B cell (primary cell): Measurements from ENCODE around the gene DLG3. TPM values are rescaled to one million over a fixed set of nuclear protein-coding genes. Genes with fewer than 3 reads are reported as not detected.

Experiments
- ATAC-seq: fragments of 200-7000 bp; cut with Tn5 transposase; one replicate; pipeline ENCODE4 v1.10.0; 2021; ENCODE audit warnings: low read depth, mild to moderate bottlenecking, moderate number of reproducible peaks, moderate library complexity
- CTCF ChIA-PET: fragments of 350-600 bp; sonication (Branson Sonifier 250); formaldehyde crosslinking; loops from one replicate; lab custom pipeline; 2021; ENCODE audit warnings: antibody characterized with exemption, inconsistent platforms; lab: Charles Lee
- POLR2A ChIA-PET: fragments of 350-600 bp; sonication (Branson Sonifier 250); formaldehyde crosslinking; loops from one replicate; lab custom pipeline; 2021; ENCODE audit warnings: antibody characterized with exemption; lab: Charles Lee
- DNase-seq: peaks from one replicate; pipeline ENCODE4 v3.0.0; 2013
- H2AFZ ChIP-seq: 2 replicates; pipeline ENCODE4 v1.6.1; 2012; ENCODE audit warnings: mild to moderate bottlenecking, low read depth, low read length; ENCODE audit not compliant: insufficient read depth, poor library complexity, severe bottlenecking
- H3K27ac ChIP-seq, 2 donors: 1 replicate in 1 of 2; 2 replicates in 1 of 2; pipeline ENCODE4 v1.5.1; 2012 to 2013; ENCODE audit warnings: low read length in 2 of 2, mild to moderate bottlenecking in 2 of 2, moderate library complexity in 1 of 2
- H3K27me3 ChIP-seq, 4 experiments: fragments of 200-600 bp in 1 of 4; sonication (generic) in 1 of 4; replicated peaks in 1 of 4; 1 replicate in 2 of 4; 2 replicates in 2 of 4; pipeline versions ENCODE4 v1.6.1 to v1.7.0; 2013 to 2016; ENCODE audit warnings: low read length in 3 of 4, mild to moderate bottlenecking in 2 of 4, mixed read lengths in 1 of 4, moderate library complexity in 1 of 4; ENCODE audit not compliant: insufficient read depth in 4 of 4, control insufficient read depth in 3 of 4; ENCODE audit errors: control extremely low read depth in 1 of 4
- H3K36me3 ChIP-seq, 2 experiments: replicated peaks in 1 of 2; 1 replicate in 1 of 2; 2 replicates in 1 of 2; pipeline versions ENCODE4 v1.6.1 to v1.7.1; 2013; ENCODE audit warnings: low read length in 1 of 2; ENCODE audit not compliant: insufficient read depth in 2 of 2, control insufficient read depth in 1 of 2; ENCODE audit errors: control extremely low read depth in 1 of 2, extremely low read depth in 1 of 2
- H3K4me1 ChIP-seq, 2 donors: fragments of 200-600 bp in 1 of 2; sonication (generic) in 1 of 2; 1 replicate in 1 of 2; 2 replicates in 1 of 2; pipeline versions ENCODE4 v1.5.1 to v1.6.1; 2013 to 2017; ENCODE audit warnings: low read length in 2 of 2; ENCODE audit not compliant: control insufficient read depth in 2 of 2, insufficient read depth in 2 of 2
- H3K4me2 ChIP-seq: replicated peaks from 2 replicates; pipeline ENCODE3; 2012; ENCODE audit warnings: mild to moderate bottlenecking, low read depth, low read length; ENCODE audit not compliant: poor library complexity, severe bottlenecking
- H3K4me3 ChIP-seq, 5 experiments: fragments of 200-600 bp in 1 of 5; sonication (generic) in 1 of 5; 1 replicate in 3 of 5; 2 replicates in 2 of 5; pipeline versions ENCODE4 v1.5.1 to v1.7.0; 2011 to 2016; ENCODE audit warnings: low read length in 4 of 5, mild to moderate bottlenecking in 4 of 5, low read depth in 2 of 5, control low read depth in 1 of 5, moderate library complexity in 1 of 5; ENCODE audit not compliant: insufficient read depth in 1 of 5; ENCODE audit errors: control extremely low read depth in 1 of 5, extremely low read depth in 1 of 5
- H3K79me2 ChIP-seq: fragments of 200-600 bp; sonication (generic); one replicate; pipeline ENCODE4 v1.6.0; 2016; ENCODE audit warnings: low read length; ENCODE audit not compliant: control insufficient read depth, insufficient read depth
- H3K9ac ChIP-seq: fragments of 200-600 bp; sonication (generic); 2 replicates; pipeline ENCODE4 v1.6.1; 2017; ENCODE audit warnings: mild to moderate bottlenecking, low read length, moderate library complexity
- H3K9me3 ChIP-seq, 3 donors: one replicate each; pipeline versions ENCODE4 v1.6.1 to v1.7.1; 2013; ENCODE audit warnings: low read length in 2 of 3; ENCODE audit not compliant: control insufficient read depth in 2 of 3, insufficient read depth in 1 of 3; ENCODE audit errors: control extremely low read depth in 1 of 3
- H4K20me1 ChIP-seq: 2 replicates; pipeline ENCODE4 v1.6.0; 2012; ENCODE audit warnings: mild to moderate bottlenecking, low read length; ENCODE audit not compliant: insufficient read depth, control insufficient read depth, poor library complexity, severe bottlenecking
- H3K27ac Mint-ChIP-seq: one replicate; pipeline ENCODE4 v1.8.0; 2021; ENCODE audit warnings: mixed read lengths
- H3K27me3 Mint-ChIP-seq: one replicate; pipeline ENCODE4 v1.8.0; 2021; ENCODE audit warnings: mixed read lengths
- H3K4me1 Mint-ChIP-seq: one replicate; pipeline ENCODE4 v1.8.0; 2021; ENCODE audit warnings: mixed read lengths
- H3K4me3 Mint-ChIP-seq: one replicate; pipeline ENCODE4 v1.8.0; 2021; ENCODE audit warnings: mixed read lengths
- H3K9me3 Mint-ChIP-seq: one replicate; pipeline ENCODE4 v1.8.0; 2022; ENCODE audit warnings: mixed read lengths; ENCODE audit not compliant: insufficient read depth
- CTCF ChIP-seq: fragments of 200-600 bp; IDR thresholded peaks from one replicate; pipeline ENCODE4 v1.8.0; 2022; ENCODE audit warnings: antibody characterized with exemption, mild to moderate bottlenecking
- EZH2 ChIP-seq: IDR thresholded peaks from 2 replicates; pipeline ENCODE4 v1.6.1; 2012; ENCODE audit warnings: borderline replicate concordance, low read depth, mild to moderate bottlenecking, moderate library complexity, low read length; ENCODE audit not compliant: insufficient read depth, poor library complexity, severe bottlenecking
- WGBS: methylation state at CpG from one replicate; pipeline ENCODE4 v1.1.5; 2013; ENCODE audit warnings: missing lambda C conversion rate; ENCODE audit not compliant: insufficient coverage; 5-methylcytosine and 5-hydroxymethylcytosine counted together
- intact Hi-C: fragments of 100-400 bp; cut with micrococcal nuclease; formaldehyde crosslinking; loops from one replicate; pipeline ENCODE4 v1.10.0; 2022
- polyA plus RNA-seq: library from polyadenylated mRNA; depleted of rRNA; stranded (reverse); fragments of >200 nt; gene quantifications from 2 replicates; pipeline ENCODE4 v1.2.3, GENCODE V29; 2012
- total RNA-seq, 2 donors: library from RNA; stranded (reverse); fragments of 120-200 nt in 1 of 2; gene quantifications; 1 replicate in 1 of 2; 2 replicates in 1 of 2; pipeline versions ENCODE4 v1.2.3 to v1.2.4, GENCODE V29; 2013 to 2022

The DLG3 gene
- total and polyA plus RNA-seq, 2 donors (not counting 1 experiment from before 2014, with no cell fraction given) = 1.5 to 6.9 TPM

DNA sequence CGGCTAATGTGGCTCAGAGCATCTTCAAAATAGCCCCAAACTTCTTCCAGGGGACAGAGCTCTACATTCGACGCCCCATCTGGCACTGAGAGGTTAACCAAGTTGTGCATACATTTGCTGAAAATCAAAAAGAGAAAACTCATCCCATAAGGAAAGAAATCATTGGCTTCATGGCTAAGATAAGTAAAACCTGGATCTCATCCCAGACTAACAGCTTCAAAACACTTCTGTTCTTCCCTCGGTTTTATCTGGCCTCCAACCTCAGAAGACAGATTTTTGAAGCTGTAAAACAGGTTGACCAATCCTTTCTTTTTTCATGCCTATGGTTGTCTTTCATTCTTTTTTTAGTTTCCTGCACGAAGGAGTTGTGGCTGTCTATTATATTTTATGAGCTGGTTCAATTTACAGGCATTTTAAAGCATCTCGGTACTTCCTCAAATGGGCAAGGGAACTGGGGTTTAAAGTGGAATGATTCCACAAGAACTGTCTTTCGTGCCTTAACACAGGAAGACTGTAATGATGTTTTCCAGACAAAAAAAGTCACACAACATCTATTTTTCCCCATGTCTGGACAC, 107.6 kb downstream of the DLG3 start:
- no CpG with 5 or more reads among the region's 7 CpGs for WGBS
- Histone ChIP-seq H3K79me2 (no peaks in the 10 kb centered on the region), H3K27ac (no peak overlapping the region), H3K4me2 (no peak overlapping the region), H2AFZ (peak overlapping the region; percentile 34), H3K27me3 (no peaks in the 10 kb centered on the region), H3K9me3 (no peaks in the 10 kb centered on the region), H3K9ac (no peak overlapping the region), H3K4me1 (no peaks in the 10 kb centered on the region), H4K20me1 (no peaks in the 10 kb centered on the region), H3K36me3 (no peaks in the 10 kb centered on the region), H3K4me3 (no peak overlapping the region)
- Mint-ChIP-seq H3K9me3 (no peaks in the 10 kb centered on the region), H3K27me3 (no peaks in the 10 kb centered on the region), H3K27ac (no peak overlapping the region), H3K4me3 (no peak overlapping the region), H3K4me1 (no peaks in the 10 kb centered on the region)
- intact Hi-C loops = no loop called here
- CTCF ChIA-PET = no interaction called here
- TF ChIP-seq CTCF = no peak
- no peak for TF ChIP-seq EZH2
- DNase-seq (no peak), ATAC-seq (no peak)
- POLR2A ChIA-PET = no interaction called here

- Mint-ChIP-seq H3K27ac (no peak overlapping the region), H3K4me3 (no peak overlapping the region), H3K9me3 (no peaks in the 10 kb centered on the region), H3K27me3 (no peaks in the 10 kb centered on the region), H3K4me1 (no peaks in the 10 kb centered on the region)
- Histone ChIP-seq H3K27ac (no peak overlapping the region), H3K27me3 (no peaks in the 10 kb centered on the region), H3K9ac (no peak overlapping the region), H2AFZ (no peak overlapping the region), H3K9me3 (no peaks in the 10 kb centered on the region), H3K79me2 (no peaks in the 10 kb centered on the region), H3K4me3 (no peak overlapping the region), H3K36me3 (no peaks in the 10 kb centered on the region), H4K20me1 (no peaks in the 10 kb centered on the region), H3K4me2 (no peak overlapping the region), H3K4me1 (no peaks in the 10 kb centered on the region)
- POLR2A ChIA-PET = no interaction called here
- CTCF ChIA-PET = no interaction called here
- no CpG with 5 or more reads among the region's 1 CpG for WGBS
- no peak for TF ChIP-seq CTCF
- no peak for TF ChIP-seq EZH2
- intact Hi-C loops = no loop called here
- ATAC-seq (no peak), DNase-seq (no peak)
Measured at GRCh38 chrX:70553516-70553915, 108.9 kb downstream of the DLG3 start.
